Measurements from ENCODE around the gene DIDO1. TPM values are rescaled to one million over a fixed set of nuclear protein-coding genes. Genes with fewer than 3 reads are reported as not detected.

The DIDO1 gene
- total and polyA plus RNA-seq, 2 of the 13 experiments (the other 11 are each of a cell fraction or from before 2014, with no cell fraction given): 75.0 to 75.1 TPM

GRCh38 chr20:62959998-62960436 lies 33.7 kb upstream of the DIDO1 start (continued):
- TF ChIP-seq, protein P1, sequence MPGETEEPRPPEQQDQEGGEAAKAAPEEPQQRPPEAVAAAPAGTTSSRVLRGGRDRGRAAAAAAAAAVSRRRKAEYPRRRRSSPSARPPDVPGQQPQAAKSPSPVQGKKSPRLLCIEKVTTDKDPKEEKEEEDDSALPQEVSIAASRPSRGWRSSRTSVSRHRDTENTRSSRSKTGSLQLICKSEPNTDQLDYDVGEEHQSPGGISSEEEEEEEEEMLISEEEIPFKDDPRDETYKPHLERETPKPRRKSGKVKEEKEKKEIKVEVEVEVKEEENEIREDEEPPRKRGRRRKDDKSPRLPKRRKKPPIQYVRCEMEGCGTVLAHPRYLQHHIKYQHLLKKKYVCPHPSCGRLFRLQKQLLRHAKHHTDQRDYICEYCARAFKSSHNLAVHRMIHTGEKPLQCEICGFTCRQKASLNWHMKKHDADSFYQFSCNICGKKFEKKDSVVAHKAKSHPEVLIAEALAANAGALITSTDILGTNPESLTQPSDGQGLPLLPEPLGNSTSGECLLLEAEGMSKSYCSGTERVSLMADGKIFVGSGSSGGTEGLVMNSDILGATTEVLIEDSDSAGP (CRISPR knock-in tag; IDR thresholded peaks at IDR 0.05; ENCODE audit: borderline replicate concordance): 0 out of 2 replicates have a peak, but pooled peaks have one; percentile 45
- TF ChIP-seq NFKB2 (CRISPR knock-in tag; IDR thresholded peaks at IDR 0.05; ENCODE audit: borderline replicate concordance): no peak
- no peak for TF ChIP-seq KLF16 (CRISPR knock-in tag; IDR thresholded peaks at IDR 0.05)
- TF ChIP-seq RBFOX2 (IDR thresholded peaks at IDR 0.05; ENCODE audit: low read depth, low read length): 0 out of 2 replicates have a peak, but pooled peaks have one; percentile 36
- 0 out of 2 replicates have a peak, but pooled peaks have one; percentile 39 for TF ChIP-seq MTERF4 (CRISPR knock-in tag; IDR thresholded peaks at IDR 0.05)
- TF ChIP-seq CSRNP2 (CRISPR knock-in tag; conservative IDR thresholded peaks at IDR 0.05; ENCODE audit: low read depth): no peak
- no peak for TF ChIP-seq RAD51 (IDR thresholded peaks at IDR 0.05; ENCODE audit: borderline replicate concordance)
- TF ChIP-seq ZNF598 (CRISPR knock-in tag; IDR thresholded peaks at IDR 0.05; ENCODE audit: borderline replicate concordance): no peak
- peak; percentile 30; the same call in 1 of the 2 replicates for TF ChIP-seq ZNF768 (CRISPR knock-in tag; IDR thresholded peaks at IDR 0.05)
- peak; percentile 10; the same call in 1 of the 2 replicates for TF ChIP-seq SALL1 (CRISPR knock-in tag; IDR thresholded peaks at IDR 0.05)
- TF ChIP-seq, protein P2, sequence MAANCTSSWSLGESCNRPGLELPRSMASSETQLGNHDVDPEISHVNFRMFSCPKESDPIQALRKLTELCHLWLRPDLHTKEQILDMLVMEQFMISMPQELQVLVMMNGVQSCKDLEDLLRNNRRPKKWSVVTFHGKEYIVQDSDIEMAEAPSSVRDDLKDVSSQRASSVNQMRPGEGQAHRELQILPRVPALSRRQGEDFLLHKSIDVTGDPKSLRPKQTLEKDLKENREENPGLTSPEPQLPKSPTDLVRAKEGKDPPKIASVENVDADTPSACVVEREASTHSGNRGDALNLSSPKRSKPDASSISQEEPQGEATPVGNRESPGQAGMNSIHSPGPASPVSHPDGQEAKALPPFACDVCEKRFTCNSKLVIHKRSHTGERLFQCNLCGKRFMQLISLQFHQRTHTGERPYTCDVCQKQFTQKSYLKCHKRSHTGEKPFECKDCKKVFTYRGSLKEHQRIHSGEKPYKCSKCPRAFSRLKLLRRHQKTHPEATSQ (CRISPR knock-in tag; IDR thresholded peaks at IDR 0.05; ENCODE audit: borderline replicate concordance): no peak
- no peak for TF ChIP-seq ZNF33B (CRISPR knock-in tag; IDR thresholded peaks at IDR 0.05)
- no peak for TF ChIP-seq HOXA3 (CRISPR knock-in tag; IDR thresholded peaks at IDR 0.05)
- TF ChIP-seq ZNF720 (CRISPR knock-in tag; IDR thresholded peaks at IDR 0.05): no peak
- 0 out of 2 replicates have a peak, but pooled peaks have one; percentile 60 for TF ChIP-seq HES4 (CRISPR knock-in tag; IDR thresholded peaks at IDR 0.05; ENCODE audit: borderline replicate concordance)
- TF ChIP-seq, protein P3, sequence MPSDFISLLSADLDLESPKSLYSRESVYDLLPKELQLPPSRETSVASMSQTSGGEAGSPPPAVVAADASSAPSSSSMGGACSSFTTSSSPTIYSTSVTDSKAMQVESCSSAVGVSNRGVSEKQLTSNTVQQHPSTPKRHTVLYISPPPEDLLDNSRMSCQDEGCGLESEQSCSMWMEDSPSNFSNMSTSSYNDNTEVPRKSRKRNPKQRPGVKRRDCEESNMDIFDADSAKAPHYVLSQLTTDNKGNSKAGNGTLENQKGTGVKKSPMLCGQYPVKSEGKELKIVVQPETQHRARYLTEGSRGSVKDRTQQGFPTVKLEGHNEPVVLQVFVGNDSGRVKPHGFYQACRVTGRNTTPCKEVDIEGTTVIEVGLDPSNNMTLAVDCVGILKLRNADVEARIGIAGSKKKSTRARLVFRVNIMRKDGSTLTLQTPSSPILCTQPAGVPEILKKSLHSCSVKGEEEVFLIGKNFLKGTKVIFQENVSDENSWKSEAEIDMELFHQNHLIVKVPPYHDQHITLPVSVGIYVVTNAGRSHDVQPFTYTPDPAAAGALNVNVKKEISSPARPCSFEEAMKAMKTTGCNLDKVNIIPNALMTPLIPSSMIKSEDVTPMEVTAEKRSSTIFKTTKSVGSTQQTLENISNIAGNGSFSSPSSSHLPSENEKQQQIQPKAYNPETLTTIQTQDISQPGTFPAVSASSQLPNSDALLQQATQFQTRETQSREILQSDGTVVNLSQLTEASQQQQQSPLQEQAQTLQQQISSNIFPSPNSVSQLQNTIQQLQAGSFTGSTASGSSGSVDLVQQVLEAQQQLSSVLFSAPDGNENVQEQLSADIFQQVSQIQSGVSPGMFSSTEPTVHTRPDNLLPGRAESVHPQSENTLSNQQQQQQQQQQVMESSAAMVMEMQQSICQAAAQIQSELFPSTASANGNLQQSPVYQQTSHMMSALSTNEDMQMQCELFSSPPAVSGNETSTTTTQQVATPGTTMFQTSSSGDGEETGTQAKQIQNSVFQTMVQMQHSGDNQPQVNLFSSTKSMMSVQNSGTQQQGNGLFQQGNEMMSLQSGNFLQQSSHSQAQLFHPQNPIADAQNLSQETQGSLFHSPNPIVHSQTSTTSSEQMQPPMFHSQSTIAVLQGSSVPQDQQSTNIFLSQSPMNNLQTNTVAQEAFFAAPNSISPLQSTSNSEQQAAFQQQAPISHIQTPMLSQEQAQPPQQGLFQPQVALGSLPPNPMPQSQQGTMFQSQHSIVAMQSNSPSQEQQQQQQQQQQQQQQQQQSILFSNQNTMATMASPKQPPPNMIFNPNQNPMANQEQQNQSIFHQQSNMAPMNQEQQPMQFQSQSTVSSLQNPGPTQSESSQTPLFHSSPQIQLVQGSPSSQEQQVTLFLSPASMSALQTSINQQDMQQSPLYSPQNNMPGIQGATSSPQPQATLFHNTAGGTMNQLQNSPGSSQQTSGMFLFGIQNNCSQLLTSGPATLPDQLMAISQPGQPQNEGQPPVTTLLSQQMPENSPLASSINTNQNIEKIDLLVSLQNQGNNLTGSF (CRISPR knock-in tag; IDR thresholded peaks at IDR 0.05): no peak
- TF ChIP-seq POLR2G (IDR thresholded peaks at IDR 0.05; ENCODE audit: low read depth, low read length): peak; percentile 54; the same call in 1 of the 2 replicates

All from HepG2 (cell line).